ENCODE measurements around the gene DHX15. TPM values are rescaled to one million over a fixed set of nuclear protein-coding genes. Genes with fewer than 3 reads are reported as not detected.

Gene DHX15
- total and polyA plus RNA-seq, 9 of the 15 experiments (the other 6 are each of a cell fraction or from before 2014, with no cell fraction given): 165 to 287 (median 208) TPM

DNA sequence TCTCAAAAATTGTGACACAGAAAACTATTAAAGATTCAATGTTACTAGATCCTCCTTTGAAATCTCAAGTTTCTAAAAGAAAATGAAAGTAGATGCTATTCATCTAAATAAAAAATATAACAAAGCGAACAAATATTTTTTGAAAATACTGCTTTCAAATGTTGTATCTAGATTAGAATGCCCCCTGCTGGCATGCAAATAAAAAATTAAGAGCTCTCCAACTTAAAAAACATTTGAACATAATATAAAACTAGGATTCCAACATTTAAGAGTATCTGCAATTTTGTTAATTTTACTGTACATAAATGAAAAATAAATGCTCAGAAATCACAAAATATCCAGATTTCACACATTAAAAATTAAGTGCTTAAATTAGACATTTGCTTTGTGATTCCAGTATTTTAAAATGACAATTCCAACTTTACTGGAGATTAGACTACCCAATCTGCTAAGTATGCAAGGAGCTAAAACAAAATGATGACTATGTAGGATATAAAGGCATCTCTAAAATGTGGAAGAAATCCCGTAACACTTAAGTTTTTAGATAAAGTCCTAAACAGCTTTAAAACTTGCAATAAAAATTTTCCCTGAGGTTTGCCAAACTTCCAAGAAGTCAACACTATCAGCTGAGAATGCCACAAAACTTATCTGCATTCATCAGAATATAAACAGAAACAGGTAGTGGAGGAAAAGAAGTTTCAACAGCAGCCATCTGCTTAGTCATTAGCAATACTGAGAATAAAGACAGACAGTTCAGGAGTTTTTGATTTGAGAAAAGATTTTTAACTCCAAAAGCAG is 32.7 kb downstream of the DHX15 start (continued):
- TF ChIP-seq MGA (IDR thresholded peaks at IDR 0.05) (no peak), ZNF584 (CRISPR knock-in tag; IDR thresholded peaks at IDR 0.05; ENCODE audit: low read depth) (no peak), ZNF133 (CRISPR knock-in tag; IDR thresholded peaks at IDR 0.05) (no peak), BRD4 (IDR thresholded peaks at IDR 0.05) (no peak), XRCC3 (IDR thresholded peaks at IDR 0.05) (no peak), ARID1B (IDR thresholded peaks at IDR 0.05) (peak; percentile 56), ATF6 (CRISPR knock-in tag; IDR thresholded peaks at IDR 0.05) (no peak), PHF8 (IDR thresholded peaks at IDR 0.05; ENCODE audit: borderline replicate concordance, low read length) (no peak), GATA2 (CRISPR knock-in tag; IDR thresholded peaks at IDR 0.05) (no peak), HNRNPL (IDR thresholded peaks at IDR 0.05; ENCODE audit: low read depth, low read length) (no peak), ATF3 (IDR thresholded peaks at IDR 0.05) (no peak), ATF3 (CRISPR knock-in tag; conservative IDR thresholded peaks at IDR 0.05) (no peak), ZC3H8 (IDR thresholded peaks at IDR 0.05) (no peak), RBFOX2 (IDR thresholded peaks at IDR 0.05; ENCODE audit: low read depth, low read length) (no peak)

Measured in K562 (cell line).